K562 (cell line): ENCODE results near the gene BHLHE40. TPM values are rescaled to one million over a fixed set of nuclear protein-coding genes. Genes with fewer than 3 reads are reported as not detected.

Experiments used
- BCL6 ChIP-seq: fragments of 250-450 bp; sonication (Bioruptor Pico); IDR thresholded peaks from 2 replicates; pipeline ENCODE4 v1.4.0; 2020
- BRD9 ChIP-seq: fragments of 450-650 bp; IDR thresholded peaks from 2 replicates; pipeline ENCODE4 v1.6.1; 2018; ENCODE audit warnings: low read depth; ENCODE audit not compliant: partially characterized antibody
- CC2D1A ChIP-seq: fragments of 450-650 bp; IDR thresholded peaks from 2 replicates; pipeline ENCODE4 v1.6.1; 2017; ENCODE audit warnings: mild to moderate bottlenecking
- CUX1 ChIP-seq: fragments of 200-800 bp; sonication (Bioruptor generic); IDR thresholded peaks from 2 replicates; pipeline ENCODE4 v1.6.1; 2016; ENCODE audit warnings: missing genetic modification characterization, missing compliant biosample characterization
- ELK1 ChIP-seq: sonication (generic); formaldehyde crosslinking; IDR thresholded peaks from 2 replicates; pipeline ENCODE4 v1.8.1; 2022; ENCODE audit warnings: missing genetic modification reagents
- GTF2A2 ChIP-seq: IDR thresholded peaks from 2 replicates; pipeline ENCODE4 v1.6.1; 2016; ENCODE audit warnings: mild to moderate bottlenecking, missing genetic modification characterization, missing compliant biosample characterization
- HDGF ChIP-seq: fragments of 450-650 bp; IDR thresholded peaks from 2 replicates; pipeline ENCODE4 v1.6.1; 2016
- MCM5 ChIP-seq: fragments of 450-650 bp; IDR thresholded peaks from 2 replicates; pipeline ENCODE4 v1.6.1; 2016; ENCODE audit warnings: low read depth
- PKNOX1 ChIP-seq: fragments of 450-650 bp; IDR thresholded peaks from 2 replicates; pipeline ENCODE4 v1.6.1; 2016
- POLR3G ChIP-seq: IDR thresholded peaks from 2 replicates; pipeline ENCODE4 v1.6.1; 2011; ENCODE audit not compliant: insufficient read length, insufficient replicate concordance; ENCODE audit errors: extremely low read depth
- PRPF4 ChIP-seq: fragments of 200-400 bp; formaldehyde crosslinking; IDR thresholded peaks from one replicate; pipeline ENCODE4 v1.6.1; 2017; ENCODE audit warnings: low read length, low read depth, mild to moderate bottlenecking; ENCODE audit not compliant: insufficient read depth, poor library complexity, severe bottlenecking
- RBM17 ChIP-seq: fragments of 200-400 bp; formaldehyde crosslinking; IDR thresholded peaks from 2 replicates; pipeline ENCODE4 v1.6.1; 2017; ENCODE audit warnings: low read depth, mild to moderate bottlenecking, low read length, borderline replicate concordance
- RFX7 ChIP-seq: fragments of 250-450 bp; sonication (Bioruptor Pico); IDR thresholded peaks from 2 replicates; pipeline ENCODE4 v1.5.1; 2021; ENCODE audit warnings: mild to moderate bottlenecking
- THRA ChIP-seq: fragments of 450-650 bp; IDR thresholded peaks from 2 replicates; pipeline ENCODE4 v1.6.1; 2017; ENCODE audit warnings: mild to moderate bottlenecking, moderate library complexity
- ZFP91 ChIP-seq: sonication (generic); formaldehyde crosslinking; IDR thresholded peaks from 2 replicates; pipeline ENCODE4 v1.8.0; 2022; ENCODE audit warnings: mild to moderate bottlenecking, missing genetic modification reagents
- ZNF644 ChIP-seq: fragments of 200-800 bp; sonication (Bioruptor generic); IDR thresholded peaks from 2 replicates; pipeline ENCODE4 v1.6.1; 2016; ENCODE audit warnings: low read depth, missing genetic modification characterization, missing compliant biosample characterization
- ZNF695 ChIP-seq: fragments of 450-650 bp; formaldehyde crosslinking; IDR thresholded peaks from 2 replicates; pipeline ENCODE4 v1.4.0; 2020; ENCODE audit warnings: mild to moderate bottlenecking, moderate library complexity
- polyA plus RNA-seq, 8 experiments: library from polyadenylated mRNA; depleted of rRNA in 4 of 8; stranded (reverse) in 5 of 8; unstranded in 3 of 8; fragments of >200 nt; fragmentation: Nextera tagmentation in 2 of 8; fragmentation: Illumina TruSeq in 1 of 8; extraction: Ambion mirVana in 2 of 8; extraction: Trizol in 1 of 8; gene quantifications; 2 replicates each; pipeline versions ENCODE4 v1.2.1 to v1.2.3, GENCODE V29; 2011 to 2014; ENCODE audit warnings: inconsistent platforms in 1 of 8, missing spikeins in 1 of 8
- total RNA-seq, 7 experiments: library from RNA; depleted of rRNA in 6 of 7; stranded (reverse); fragments of >200 nt in 6 of 7; fragmentation: Illumina TruSeq in 2 of 7; extraction: Trizol in 2 of 7; gene quantifications; 2 replicates each; pipeline versions ENCODE4 v1.2.1 to v1.2.3, GENCODE V29; 2011 to 2021; ENCODE audit warnings: low replicate concordance in 1 of 7

BHLHE40 gene
- total and polyA plus RNA-seq, 9 of the 15 experiments (the other 6 are each of a cell fraction or from before 2014, with no cell fraction given) = 12.0 to 83.9 (median 31.4) TPM

GRCh38 chr3:4981665-4982494 is 2.6 kb downstream of the BHLHE40 start (continued):
- TF ChIP-seq CUX1 (0 out of 2 replicates have a peak, but pooled peaks have one; percentile 63), HDGF (no peak), ZNF644 (tag) (no peak), ELK1 (CRISPR knock-in tag) (no peak), BRD9 (no peak), RFX7 (peak; percentile 23; the same call in 1 of the 2 replicates), MCM5 (no peak), ZNF695 (CRISPR knock-in tag) (no peak), THRA (no peak), CC2D1A (no peak), PKNOX1 (no peak), POLR3G (no peak), GTF2A2 (tag) (no peak), BCL6 (no peak), PRPF4 (no peak), ZFP91 (CRISPR knock-in tag) (no peak), RBM17 (no peak)
